ENCODE data around the gene CNGA2.

DNA sequence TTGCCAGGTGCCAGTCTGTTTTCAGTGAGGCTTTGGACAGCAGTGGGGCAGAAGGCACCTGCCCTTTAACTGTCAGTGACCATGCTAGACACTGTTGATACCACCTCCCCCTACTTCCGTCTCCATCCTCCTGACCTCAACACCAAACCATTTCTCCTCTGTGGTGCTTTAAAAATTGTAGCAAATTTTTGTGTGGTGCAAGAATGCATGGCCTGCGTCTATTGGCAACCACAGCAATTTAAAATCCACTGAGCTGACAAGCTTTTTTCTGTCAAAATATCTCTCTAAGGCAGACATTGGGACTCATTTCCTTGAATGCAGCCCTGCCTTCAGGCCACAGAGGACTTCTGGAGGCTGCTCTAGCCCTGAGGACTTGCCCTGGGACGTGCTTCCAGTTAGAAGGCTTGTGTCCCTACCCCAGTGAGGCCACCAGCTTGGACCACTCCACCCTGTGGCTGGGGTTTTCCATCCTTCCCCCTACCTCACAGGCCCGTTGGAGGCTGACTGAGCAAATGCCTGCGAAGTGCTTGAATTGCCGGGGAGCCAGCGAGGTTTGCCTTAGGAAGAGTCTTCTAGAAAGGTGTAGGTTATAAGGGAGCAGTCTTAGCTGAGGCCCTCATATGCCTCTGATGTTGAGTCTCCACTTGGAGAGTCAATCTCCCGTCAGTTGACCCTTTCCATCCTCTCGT lies 32.4 kb upstream of the CNGA2 start:
- TF ChIP-seq, protein P1, sequence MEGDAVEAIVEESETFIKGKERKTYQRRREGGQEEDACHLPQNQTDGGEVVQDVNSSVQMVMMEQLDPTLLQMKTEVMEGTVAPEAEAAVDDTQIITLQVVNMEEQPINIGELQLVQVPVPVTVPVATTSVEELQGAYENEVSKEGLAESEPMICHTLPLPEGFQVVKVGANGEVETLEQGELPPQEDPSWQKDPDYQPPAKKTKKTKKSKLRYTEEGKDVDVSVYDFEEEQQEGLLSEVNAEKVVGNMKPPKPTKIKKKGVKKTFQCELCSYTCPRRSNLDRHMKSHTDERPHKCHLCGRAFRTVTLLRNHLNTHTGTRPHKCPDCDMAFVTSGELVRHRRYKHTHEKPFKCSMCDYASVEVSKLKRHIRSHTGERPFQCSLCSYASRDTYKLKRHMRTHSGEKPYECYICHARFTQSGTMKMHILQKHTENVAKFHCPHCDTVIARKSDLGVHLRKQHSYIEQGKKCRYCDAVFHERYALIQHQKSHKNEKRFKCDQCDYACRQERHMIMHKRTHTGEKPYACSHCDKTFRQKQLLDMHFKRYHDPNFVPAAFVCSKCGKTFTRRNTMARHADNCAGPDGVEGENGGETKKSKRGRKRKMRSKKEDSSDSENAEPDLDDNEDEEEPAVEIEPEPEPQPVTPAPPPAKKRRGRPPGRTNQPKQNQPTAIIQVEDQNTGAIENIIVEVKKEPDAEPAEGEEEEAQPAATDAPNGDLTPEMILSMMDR (IDR thresholded peaks at IDR 0.05; ENCODE audit: borderline replicate concordance, extremely low read depth, low read length, poor library complexity, severe bottlenecking) = no peak
- TF ChIP-seq EZH2 (IDR thresholded peaks at IDR 0.05; ENCODE audit: borderline replicate concordance, low read depth, low read length, severe bottlenecking) = no peak
